Smooth muscle cell of the pulmonary artery (primary cell): Measurements from ENCODE around the gene ZNF177. TPM values are rescaled to one million over a fixed set of nuclear protein-coding genes. Genes with fewer than 3 reads are reported as not detected.

Experiments
- total RNA-seq: library from RNA; depleted of rRNA; stranded (reverse); fragments of >200 nt; gene quantifications from 2 replicates; pipeline ENCODE4 v1.2.3, GENCODE V29; 2014

Gene ZNF177
- total RNA-seq = 1.3 and 2.0 TPM in 2 replicates

GRCh38 chr19:9362905-9363304 is at the start of gene ZNF177:
TSS of gene ZNF177 (plus strand) at chr19:9363013. CDS start at chr19:9378312, 15,299 bp downstream.

DNA sequence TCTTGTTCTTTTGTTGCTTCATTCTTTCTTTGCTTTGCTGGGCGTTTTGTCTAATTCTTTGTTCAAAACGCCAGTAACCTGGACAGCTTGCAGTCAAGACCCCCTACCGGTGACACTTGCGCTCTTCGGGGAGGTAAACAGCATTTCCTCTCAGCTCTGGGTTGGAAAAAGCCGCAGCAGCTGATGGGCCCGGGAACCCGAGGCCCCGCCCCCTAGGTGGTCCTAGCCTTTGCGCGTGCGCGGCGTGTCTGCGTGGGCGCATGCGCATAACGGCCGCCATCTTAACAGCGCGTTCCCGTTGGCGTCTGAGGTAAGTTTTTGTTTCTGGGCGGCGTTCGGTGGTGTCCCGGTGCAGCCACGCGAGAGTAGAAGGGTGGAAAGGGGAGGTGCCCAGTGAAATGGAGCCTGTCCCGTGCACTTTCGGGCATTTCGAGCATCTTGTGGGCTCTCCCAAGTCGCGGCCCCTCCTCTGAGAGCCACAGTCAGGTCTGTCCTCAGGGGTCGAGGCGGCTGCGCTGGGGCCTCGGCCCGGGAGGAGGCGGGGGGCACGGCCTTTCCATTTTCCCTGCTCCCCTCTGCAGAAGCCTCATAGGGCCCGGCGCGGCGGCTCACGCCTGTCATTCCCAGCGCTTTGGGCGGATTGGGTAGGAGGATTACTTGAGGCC is 38.8 kb upstream of the ZNF177 start, which contains the start of gene ZNF559:
ZNF559 (plus strand) TSS at position 261 of the 665 bp plus-strand sequence. CDS start 14,371 bp downstream, outside the sequence.

Other genes with a start within 250 kb of the ZNF177 start
- not detected in 2 replicates for gene OR7G1, start 247.2 kb upstream of the ZNF177 start, total RNA-seq
- gene OR7G3, start 236.1 kb upstream of the ZNF177 start, total RNA-seq = not detected in 2 replicates
- gene ZNF317, start 222.6 kb upstream of the ZNF177 start, total RNA-seq = 16.1 and 19.0 TPM in 2 replicates
- not detected in 2 replicates for gene OR7D2, start 184.0 kb upstream of the ZNF177 start, total RNA-seq
- gene OR7D4, start 143.4 kb upstream of the ZNF177 start, total RNA-seq = not detected in 2 replicates
- gene OR7E24, start 112.1 kb upstream of the ZNF177 start, total RNA-seq = not detected in 2 replicates
- 9.1 and 9.6 TPM in 2 replicates for gene ZNF699, start 53.2 kb upstream of the ZNF177 start, total RNA-seq
- gene ZNF559, start 38.8 kb upstream of the ZNF177 start, total RNA-seq = 15.0 and 15.6 TPM in 2 replicates
- gene ZNF266, start 72.6 kb downstream of the ZNF177 start, total RNA-seq = 6.2 and 8.7 TPM in 2 replicates
- gene ZNF560, start 135.6 kb downstream of the ZNF177 start, total RNA-seq = 0.33 and 1.1 TPM in 2 replicates
- gene ZNF426, start 175.6 kb downstream of the ZNF177 start, total RNA-seq = 16.6 and 23.3 TPM in 2 replicates
- 28.0 and 38.9 TPM in 2 replicates for gene ZNF121, start 221.5 kb downstream of the ZNF177 start, total RNA-seq